ENCODE data around the gene DUSP8.

The DUSP8 gene

DNA sequence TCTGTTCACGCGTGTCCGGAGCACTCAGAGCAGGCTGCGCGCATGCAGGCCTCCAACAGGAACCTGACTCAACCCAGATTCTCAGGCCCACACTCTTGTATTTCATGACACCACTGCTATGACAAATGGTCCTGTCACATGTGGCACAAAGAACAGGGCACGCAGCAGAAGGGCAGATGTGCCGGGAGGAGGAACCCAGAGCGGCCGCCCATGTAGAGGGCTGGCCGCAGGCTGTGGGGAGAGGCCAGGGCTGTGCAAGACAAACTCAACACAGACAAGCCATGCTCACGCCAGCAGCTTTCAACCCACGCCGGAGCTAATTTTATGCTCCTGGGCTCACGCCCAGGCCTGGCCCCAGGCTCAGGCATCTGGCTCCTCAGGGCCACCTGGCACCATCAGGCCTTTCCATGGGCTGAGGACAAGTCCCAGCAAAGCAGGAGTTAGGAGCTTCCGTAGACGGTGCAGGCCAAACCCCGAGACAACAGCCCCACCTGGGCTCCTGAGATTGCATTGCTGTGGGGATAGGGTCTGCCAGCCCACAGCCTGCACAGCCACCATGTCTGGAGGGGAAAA is 40.0 kb downstream of the DUSP8 start:
- no peak for DNase-seq (ENCODE audit: low spot score)

DNA sequence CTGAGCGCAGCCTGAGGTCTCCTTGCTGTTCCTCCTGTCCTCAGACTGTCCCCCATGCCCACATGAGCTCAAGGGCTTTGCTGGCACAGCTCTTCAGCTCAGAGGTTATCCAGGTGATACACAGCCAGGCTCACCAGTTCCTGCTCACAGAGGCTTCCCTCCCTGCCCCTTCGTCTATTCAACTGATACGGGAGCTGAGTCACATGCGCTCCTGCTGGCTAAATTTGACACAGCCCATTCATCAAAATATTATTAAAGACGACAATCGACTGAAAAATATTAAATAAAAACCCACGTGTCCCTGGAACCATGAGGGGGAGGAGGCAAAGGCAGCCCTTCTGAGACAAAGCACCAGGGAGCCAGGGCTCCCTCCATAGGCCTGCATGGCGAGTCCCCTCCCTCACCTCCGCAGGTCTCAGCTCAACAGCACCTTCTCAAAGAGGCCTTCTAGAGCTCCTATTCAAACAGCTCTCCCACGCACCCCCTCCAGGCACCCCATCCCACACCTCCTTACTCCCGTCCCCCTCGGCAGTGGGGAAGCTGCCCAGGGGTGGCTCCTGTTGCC is 40.5 kb downstream of the DUSP8 start:
- no peak for DNase-seq (ENCODE audit: low spot score)

DNA sequence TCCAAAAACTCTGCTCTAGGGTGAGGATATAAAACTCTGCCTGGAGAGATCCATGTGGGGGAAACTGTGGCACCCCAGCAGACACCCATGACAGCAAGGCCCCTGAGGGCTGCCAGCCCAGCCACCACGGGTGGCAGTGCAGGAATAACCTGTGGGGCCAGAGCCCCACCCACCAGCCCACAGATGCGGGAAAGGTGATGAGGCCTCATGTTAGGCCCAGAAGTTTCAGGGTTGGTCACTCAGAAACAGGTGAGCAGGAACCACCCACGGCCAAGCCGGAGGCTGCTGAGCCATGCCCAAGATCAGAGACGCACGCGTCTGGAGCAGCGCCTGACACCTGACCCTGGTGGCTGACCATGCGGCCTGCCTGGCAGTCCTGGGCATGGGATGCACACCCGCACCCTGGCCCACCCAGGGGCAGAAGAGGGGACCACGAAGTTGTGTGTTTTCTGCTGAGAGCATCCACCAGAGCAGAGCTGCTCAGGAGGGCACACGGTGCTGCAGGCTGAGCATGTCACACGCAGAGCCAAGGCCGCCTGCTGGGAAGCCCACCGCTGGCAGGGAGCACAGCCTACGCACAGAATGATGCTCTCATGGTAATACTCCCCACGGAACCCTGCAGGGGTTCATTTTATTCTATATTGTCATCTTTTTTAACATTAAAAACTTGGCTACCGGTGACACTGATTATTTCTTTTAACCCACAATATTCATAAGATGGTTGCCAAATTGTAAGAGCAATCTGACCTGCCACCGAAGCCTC is 41.2 kb downstream of the DUSP8 start:
- no peak for DNase-seq (ENCODE audit: low spot score)

DNA sequence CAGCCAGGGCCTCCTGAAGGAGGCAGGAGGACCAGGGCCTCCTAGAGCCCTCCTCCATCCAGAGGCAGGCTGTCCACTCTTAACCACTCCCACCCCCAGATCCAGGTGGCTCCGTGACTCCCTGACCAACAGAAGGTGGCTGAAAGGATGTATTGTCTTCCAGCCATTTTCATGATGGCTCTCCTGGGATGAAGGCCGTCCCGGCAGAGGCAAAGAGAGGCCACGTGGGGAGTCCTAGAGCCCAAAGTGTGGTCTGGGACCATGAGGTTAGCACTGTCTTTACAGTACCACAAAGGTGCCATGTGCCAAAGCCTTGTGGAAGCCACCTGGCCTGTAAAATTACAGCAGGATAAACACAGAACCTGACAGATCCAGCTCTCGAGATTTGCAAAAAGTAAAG is 42.3 kb downstream of the DUSP8 start:
- no peak for DNase-seq (ENCODE audit: low spot score)

DNA sequence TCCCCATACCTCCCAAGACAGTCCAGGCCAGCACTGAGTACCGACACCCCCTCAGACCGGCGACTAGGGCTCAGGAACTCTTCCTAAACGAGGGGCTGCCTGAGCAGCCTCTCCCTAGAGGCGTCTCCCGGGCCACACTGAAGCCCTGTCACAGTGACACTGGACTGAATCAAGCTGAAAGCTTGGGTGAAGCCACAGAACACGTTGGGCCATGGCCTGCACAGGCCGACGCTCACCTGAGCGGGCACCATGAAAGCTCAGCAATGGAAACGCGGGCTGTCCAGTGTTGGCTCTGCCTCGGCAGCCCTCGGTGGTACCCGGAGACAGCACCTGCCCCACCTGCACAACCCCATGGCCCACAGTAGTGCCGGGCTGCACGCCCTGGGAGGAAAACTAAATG is 42.8 kb downstream of the DUSP8 start:
- no peak for DNase-seq (ENCODE audit: low spot score)

DNA sequence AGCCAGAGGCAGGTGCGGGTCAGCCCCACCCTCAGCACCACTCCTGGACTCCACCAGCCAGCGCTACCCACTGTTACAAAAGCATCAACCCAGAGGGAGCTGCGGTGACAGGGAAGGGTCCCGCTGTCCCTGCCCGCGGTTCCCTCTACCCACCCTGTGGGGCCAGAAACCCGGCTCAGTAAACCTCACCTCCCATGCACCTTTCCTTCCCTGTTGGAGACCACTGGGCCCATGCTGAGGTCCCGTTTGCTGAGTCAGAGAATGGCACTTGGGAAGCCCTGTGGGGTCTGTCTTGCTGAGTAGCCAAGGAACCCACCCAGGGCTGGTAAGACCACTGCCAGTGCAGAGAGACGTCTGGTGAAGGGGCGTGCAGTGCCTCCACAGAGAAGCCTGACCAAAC is 43.4 kb downstream of the DUSP8 start:
- no peak for DNase-seq (ENCODE audit: low spot score)

DNA sequence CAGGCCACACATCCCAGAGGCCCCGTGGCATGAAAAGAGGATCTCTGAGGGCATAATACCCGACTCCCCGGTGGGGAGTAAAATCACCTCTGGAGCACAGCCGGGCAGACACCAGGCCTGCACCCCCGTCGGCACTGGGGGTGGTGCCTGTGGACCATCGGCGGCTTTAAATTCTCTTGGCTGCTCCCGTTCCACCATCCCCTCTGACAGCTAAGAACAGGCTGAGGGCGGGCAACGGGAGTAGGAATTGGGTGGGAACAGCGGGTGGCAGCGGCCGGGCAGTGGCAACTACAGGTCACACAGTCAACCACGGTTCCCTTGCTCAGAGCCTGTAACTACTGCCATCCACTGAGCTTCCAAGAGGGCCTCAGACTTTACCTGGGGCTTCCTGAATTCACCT is 45.3 kb downstream of the DUSP8 start:
- no peak for DNase-seq (ENCODE audit: low spot score)

DNA sequence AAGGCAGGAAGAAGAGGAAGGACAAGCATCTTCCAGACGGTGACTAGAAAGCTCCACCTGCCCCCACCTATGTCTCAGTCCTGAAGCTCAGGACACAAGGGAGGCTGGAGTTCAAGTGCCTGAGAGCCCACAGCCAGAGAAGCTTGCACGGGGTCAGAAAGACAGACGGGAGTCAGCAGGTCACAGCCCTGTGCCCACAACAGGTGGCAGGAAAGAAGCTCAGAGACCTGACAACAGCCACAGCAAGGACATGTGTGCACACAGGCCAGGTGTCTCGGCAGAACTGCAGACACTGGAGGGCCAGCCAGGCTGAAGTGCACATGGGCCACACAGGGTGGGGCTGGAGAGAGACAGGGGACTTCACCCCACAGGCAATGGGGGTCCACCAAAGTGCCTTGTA is 48.3 kb downstream of the DUSP8 start:
- DNase-seq (ENCODE audit: low spot score) = no peak

DNA sequence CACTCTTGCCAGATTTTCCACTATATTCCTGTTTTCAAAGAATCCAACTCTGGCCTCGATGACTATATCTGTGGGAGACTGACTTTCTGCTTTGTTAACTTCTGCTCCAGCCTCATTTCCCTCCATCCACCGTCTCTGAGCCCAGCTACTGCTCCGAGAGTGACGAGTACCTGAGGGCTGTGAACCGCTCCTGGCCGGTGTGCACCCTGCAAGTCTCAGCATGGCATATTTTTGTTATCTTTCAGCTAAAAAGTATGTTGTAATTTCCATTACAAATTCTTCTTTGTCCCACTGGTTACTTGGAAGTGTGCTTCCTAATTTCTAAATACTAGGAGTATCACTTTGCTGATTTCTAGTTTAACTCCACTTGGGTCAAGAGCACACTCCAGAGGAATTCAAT is 49.0 kb downstream of the DUSP8 start:
- no peak for DNase-seq (ENCODE audit: low spot score)

DNA sequence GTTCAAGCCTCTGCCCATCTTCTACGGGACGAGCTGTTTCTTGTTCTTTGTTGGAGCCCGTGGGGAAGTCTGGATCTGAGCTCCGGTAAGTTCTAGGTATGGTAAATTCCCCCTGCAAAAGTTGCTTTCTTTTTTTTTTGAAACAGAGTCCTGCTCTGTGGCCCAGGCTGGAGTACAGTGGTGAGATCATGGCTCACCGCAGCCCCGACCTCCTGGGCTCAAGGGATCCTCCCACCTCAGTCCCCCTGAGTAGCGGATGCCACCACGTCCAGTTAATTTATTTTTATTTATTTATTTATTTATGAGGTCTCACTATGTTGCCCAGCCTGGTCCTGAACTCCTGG is 50.0 kb downstream of the DUSP8 start:
- no peak for DNase-seq (ENCODE audit: low spot score)

DNA sequence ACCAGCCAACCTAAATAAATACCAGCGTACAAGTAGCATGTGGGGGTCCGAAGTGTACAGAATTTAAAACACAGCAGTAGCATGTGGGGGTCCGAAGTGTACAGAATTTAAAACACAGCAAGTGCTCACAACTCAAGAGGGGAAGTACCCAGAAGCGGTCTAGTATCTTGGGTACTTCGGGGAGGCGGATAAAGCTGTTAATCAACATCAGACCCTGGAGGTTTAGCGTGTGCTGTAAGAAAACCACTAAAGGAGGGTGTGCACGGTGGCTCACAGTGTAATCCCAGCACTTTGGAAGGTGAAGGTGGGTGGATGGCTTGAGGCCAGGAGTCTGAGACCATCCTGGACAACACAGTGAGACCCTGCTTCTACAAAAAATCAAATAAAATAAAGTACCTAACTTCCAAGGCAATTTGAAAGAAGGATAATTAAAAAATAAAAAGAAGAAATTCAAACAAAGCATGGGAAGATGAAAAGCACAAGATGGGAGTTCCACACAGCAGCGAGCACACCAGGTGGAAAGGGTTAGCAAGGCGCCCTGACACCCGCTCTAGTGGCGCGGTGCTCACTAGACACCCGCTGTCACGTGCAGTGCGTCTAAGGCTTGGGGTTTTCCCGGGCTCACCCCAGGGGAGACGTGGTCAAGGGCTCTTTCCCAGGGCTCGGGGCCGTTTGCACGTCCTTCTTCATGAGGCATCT is 50.5 kb downstream of the DUSP8 start:
- DNase-seq (ENCODE audit: low spot score) = no peak

DNA sequence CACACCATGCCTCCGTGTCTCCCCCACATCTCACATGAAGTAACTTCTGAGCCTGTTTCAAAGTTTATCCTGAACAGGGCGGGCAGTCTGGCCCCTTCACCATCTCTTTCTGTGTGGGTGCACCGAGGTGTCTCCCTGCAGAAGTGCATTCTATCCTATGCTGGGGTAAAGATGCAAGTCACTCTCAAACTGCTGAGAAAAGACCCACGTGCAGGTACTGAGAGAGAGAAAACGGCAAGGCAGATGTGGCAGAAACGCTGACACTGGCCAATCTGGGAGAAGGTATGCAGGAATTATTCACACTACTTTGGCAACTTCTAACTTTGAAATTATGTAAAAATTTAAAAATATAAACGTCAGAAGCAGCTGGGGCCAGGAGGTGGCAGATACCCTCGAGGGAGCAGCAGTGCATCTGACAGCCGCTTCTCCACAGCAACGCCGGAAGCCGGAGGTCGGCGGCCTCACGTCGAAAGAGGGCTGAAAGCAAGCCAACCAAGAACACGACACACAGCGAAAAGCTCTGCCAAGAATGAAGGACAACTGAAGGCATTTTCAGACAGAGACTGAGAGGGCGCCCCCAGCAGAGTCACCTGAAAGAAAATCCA is 51.3 kb downstream of the DUSP8 start:
- no peak for DNase-seq (ENCODE audit: low spot score)

DNA sequence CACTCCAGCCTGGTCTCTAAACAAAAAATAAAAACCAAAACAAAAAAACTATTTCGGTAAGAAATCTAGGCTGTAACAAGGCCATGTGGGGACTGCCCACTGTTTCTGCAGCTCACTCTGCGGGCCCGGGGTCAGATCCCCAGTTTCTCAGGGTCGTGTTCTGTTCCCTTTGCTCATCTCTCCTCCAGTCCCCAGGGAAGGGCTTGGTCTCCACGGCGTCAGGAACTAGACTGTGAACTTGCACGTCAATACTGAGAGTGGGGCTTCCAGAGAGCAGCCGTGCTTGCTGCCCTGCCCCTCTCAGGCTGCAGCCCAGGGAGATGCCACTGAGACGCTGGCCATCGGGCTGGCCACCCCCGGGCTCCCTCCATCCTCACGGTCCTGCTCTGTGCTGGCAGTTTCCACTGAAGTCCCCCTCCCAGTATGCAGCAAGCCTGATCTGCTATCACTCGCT is 51.8 kb downstream of the DUSP8 start:
- DNase-seq (ENCODE audit: low spot score) = no peak

DNA sequence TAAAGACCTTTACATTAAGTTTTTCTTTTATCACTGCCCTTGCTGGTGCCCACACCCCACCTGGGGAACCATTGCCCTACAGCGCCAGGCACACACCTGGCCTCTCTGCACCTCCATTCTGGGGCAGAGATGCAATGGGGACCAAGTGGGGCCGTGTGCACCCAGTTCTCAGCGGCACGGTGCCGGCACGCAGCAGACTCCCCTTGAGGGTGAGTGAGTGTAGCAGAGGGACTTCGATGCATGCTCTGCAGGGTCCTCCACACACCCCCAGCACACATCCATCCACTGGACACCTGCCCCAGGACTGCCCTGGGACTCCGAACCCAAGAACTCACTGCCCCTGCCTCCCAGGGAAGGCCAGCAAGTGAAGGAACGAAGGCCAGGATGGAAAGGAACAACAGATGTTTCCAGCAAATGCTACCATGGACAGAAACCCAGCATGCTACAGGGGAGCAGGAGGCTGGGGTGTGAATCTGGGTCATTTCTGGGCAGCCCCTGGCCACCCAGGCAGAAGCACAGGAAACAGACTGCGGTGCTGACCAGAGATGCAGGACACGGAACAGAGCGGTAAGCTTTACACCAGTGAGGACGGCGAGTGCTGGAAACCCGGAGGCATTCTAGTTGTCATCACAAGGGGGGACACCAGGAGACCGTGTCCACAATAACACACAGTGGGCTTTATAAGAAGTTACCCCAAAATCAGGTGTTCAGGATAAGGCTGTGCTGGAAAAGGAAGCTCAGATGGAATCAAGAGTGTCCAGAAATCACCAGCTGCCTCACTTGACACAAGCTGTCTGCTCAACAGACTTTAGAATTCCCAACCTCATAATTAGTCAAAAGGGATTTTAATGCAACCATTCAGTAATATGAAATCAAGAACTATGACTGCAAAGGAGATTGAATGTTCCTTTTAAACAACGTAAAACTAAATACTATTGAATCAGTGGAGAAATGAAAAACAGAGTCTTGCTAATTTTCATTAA is 52.8 kb downstream of the DUSP8 start:
- DNase-seq (ENCODE audit: low spot score) = no peak

DNA sequence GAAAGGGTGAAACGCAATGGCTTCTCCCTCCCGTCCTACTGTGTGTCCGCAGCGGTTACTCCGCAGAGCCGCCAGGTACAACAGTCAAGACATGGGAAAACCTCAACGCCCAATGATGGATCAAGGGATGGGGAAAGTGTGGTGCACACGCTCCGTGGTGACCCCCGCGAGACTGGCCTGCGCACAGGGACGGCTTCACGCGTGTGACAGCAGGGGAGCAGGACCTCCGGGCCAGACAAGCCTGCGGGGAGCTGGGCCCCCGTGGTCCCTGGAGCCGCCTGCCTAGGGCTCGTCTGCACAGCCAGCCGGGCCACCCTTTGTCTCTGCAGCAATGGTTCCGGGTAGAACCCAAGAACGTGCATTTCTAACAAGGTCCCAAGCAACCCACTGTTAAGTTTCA is 53.8 kb downstream of the DUSP8 start:
- no peak for DNase-seq (ENCODE audit: low spot score)

DNA sequence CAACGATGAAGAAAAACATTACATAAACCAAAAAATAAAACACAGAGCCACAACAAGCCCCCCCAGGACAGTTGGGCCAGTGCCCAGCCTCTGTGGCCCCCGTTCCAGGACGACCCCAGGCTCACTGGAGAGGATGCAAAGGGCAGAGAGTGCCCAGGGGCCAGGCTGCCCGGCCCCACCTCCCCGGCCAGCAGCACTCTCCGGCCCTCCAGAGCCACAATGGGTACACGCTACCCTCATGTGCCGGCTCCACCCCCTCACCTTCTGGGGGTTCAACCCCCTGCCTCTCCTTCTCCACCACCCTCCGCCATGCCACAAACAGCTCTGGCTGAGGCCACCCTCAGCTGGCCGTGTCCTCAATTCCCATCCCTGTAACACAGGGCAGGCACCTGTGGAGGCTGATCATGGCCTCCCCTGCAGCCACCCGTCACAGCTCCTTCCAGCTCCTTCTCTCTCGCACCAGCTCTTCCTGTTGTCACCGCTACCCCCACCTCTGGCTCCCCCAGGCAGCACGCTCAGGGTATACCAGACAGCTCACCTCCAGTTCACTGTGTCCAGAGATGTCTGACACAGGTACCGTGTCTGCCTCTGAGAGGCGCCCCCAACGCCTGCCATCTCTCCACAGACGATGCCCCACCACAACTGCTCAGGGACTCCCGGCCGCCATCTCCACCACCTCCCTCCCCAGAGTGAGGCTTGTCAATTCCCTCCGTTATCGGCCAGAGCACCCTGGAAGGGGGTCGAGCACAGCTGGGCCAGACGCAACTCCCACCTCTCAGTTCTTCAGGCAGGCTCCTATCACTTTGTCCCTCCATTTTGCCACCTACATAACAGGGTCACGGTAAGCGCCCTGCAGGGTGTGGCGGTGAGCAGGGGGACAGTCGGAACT is 54.7 kb downstream of the DUSP8 start:
- no peak for DNase-seq (ENCODE audit: low spot score)

DNA sequence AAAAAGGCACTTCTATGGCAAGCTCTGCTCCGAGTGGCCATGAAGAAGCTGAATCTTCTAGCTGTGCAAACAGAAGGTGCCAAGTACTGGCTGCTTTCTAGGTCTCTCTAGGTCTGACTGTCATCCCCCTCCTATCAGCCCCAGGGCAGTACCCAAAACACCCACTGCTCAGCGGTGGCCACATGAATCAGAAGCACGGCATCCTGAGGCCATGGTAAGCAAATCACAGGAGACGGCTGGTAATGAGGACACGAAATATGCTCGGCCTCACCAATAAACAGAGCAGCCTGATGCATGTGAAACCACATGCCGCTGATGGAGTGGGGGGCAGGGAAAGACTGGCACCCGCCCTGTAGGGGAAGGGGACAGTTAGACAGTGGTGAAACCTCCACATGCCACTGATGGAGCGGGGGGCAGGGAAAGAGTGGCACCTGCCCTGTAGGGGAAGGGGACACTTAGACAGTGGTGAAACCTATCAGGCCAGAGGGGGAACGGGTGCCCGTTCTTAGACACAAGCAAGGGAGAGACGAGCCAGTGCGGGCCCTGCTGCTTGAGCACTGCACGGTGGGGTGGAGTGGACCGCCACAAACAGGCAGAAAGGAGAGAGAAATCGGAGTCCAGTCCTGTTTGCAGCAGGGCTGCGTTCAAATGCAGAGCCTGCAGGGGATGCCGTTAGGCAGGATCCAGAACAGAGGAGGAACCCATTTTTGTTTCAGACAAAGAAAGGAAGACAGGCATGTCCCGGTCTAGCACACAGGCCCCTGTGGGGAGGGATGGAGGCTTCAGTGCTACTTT is 55.6 kb downstream of the DUSP8 start:
- no peak for DNase-seq (ENCODE audit: low spot score)

DNA sequence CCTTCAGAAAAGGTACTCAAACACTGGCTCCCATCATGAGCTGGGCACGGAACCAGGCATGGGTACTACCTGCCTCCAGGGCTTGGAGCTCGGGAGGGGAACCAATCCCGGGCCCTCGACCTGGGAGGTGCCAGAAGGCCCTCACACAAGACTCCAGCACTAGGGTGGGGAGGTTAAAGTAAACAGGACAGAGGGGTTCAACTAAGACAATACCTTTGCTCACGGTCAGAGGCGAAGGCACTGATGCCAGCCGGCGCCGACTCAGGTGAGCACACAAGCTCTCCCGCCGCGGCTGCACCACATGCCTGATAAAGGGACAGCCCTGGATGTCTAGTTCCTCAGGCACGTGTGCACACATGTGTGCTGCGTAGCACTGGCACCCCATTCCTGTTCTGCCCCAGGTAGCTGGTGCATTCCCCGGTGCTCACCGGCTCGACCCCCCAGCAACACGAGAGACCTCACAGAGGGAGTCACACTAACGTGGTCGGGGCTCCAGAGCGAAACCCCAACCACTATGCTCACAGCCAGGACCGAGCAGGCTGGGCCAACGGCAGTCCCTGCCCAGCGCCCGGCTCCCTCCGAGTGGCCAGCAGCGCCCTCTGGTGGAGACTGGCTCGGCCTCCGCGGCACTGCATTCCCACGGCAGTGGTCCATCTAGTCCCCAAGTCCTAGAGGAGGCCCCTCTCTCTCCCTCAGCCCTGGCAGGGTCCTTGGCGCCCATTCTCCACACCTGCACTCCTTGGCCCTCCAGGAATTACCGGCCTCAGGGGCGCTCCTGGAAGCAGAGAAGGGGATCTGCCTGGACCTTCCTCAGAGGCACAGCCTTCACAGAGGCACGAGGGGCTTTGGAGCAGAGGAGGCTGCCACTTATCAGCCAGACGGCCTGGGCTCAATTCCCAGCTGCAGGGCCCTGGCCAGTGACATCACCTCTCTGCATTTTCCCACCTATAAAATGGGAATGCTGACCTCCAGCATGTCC is 56.7 kb downstream of the DUSP8 start:
- DNase-seq (ENCODE audit: low spot score) = peak; percentile 66

All from CD4-positive, alpha-beta T cell treated with Interleukin-15 for 4 hours (primary cell).